OCI-LY3 (cell line): ENCODE results near the gene MBNL1.

Experiments
- CTCF ChIP-seq: fragments of 200-600, 300-600 bp; sonication (generic); IDR thresholded peaks from 2 replicates; pipeline ENCODE4 v1.5.1; 2014; ENCODE audit warnings: antibody characterized with exemption, low read length, low read depth
- EZH2phosphoT487 ChIP-seq: fragments of 200-600 bp; shearing (Covaris generic); IDR thresholded peaks from 2 replicates; pipeline ENCODE4 v1.6.1; 2018; ENCODE audit warnings: antibody characterized with exemption, mixed run types, low read depth

DNA sequence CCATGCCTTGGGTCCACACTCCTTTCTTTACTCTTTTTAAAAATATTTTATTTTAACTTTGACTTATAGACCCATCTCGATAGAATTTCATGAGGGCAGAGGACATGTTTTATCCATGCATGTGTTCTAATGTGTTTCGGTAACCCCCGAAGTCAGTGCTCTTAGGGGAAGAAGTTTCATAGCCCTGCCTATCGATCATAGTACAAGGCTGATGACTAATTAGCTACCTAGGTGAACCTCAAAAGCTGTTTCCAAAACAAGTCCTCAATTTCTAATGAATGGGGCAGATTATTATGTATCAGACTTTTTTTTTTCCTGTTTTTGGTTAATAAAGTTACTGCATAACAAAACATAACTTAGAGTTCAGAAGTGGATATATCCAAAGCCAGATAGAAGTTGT lies 82.0 kb downstream of the MBNL1 start:
- TF ChIP-seq CTCF (no peak), EZH2phosphoT487 (no peak)
